Measurements from ENCODE around the gene LARP1. TPM values are rescaled to one million over a fixed set of nuclear protein-coding genes. Genes with fewer than 3 reads are reported as not detected.
"Not testable (repeated sequence)": the region's sequence is repeated elsewhere in the genome, so short reads cannot be mapped to it uniquely, and the experiment has no call there.

The LARP1 gene
- total RNA-seq, 1 experiment from 2014 or later: 76.9 TPM

DNA sequence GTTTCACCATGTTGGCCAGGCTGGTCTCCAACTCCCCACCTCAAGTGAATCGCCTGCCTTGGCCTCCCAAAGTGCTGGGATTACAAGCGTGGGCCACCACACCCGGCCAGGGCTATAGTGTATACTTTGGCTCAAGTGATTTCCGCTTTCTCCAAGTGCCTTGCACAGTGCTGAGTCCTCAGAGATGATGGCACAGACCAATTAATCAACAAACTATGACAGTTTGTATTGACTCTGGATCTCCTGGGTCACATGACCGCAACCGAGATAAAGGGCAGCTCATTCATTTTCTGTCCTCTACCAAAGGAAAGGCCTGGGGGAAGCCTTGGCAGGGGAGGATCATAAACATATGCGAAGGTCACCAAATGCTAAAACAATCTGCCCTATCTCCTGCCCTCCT lies 11.4 kb upstream of the LARP1 start:
- no peak overlapping the region for H3K4me3 ChIP-seq
- H3K9me3 ChIP-seq (replicated peaks): no peaks in the 10 kb centered on the region
- no peaks in the 10 kb centered on the region for H3K4me1 ChIP-seq (replicated peaks)
- no peaks in the 10 kb centered on the region for H3K36me3 ChIP-seq
- no peaks in the 10 kb centered on the region for H3K27me3 ChIP-seq (replicated peaks)
- H3K27ac ChIP-seq: no peak overlapping the region
- no peak for DNase-seq (ENCODE audit: low read depth in 1 of 2, low spot score in 2 of 2)

DNA sequence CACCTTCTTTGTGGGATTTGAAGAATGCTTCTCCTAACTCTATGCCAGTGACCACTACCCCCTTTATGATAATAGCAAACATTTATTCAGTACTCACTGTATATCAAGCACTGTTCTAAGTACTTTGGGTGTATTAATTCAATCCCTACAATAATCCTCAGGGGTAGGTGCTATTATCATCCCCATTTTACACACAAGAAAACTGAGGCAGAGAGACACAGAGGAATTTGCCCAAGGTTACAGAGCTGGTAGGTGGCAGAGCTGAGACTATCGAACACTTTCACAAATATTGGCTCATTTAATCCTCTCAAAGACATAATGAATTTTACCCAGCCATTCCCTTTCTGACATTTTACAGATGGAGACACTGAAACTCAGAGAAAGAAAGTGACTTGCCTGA lies 9.8 kb upstream of the LARP1 start:
- Histone ChIP-seq H3K27me3 (replicated peaks) (no peaks in the 10 kb centered on the region), H3K27ac (no peak overlapping the region), H3K4me3 (no peak overlapping the region), H3K4me1 (replicated peaks) (no peaks in the 10 kb centered on the region), H3K36me3 (no peaks in the 10 kb centered on the region), H3K9me3 (replicated peaks) (no peaks in the 10 kb centered on the region)
- DNase-seq (ENCODE audit: low read depth in 1 of 2, low spot score in 2 of 2): no peak

DNA sequence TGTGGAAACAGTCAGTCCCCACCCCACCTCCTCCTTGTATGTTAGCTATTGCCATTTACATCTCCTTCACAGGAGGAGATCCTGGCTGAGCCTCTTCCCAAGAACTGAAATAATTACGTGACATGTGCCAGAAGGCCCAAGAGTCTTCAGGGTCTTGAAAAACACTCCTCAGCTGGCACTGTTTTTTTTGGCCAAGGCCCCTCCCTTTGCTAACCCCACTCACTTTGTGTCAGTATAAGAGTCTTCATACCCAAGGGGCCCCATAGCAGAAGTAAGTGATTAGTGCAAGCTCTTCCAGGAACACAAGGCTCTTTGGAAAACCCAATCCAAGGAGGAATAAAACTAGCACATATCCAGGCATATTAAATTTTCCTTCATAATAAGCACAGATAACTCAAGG lies 5.7 kb upstream of the LARP1 start:
- Histone ChIP-seq H3K4me1 (replicated peaks) (peaks cover 12% of the 10 kb centered on the region), H3K27ac (no peak overlapping the region), H3K27me3 (replicated peaks) (no peaks in the 10 kb centered on the region), H3K36me3 (no peaks in the 10 kb centered on the region), H3K9me3 (replicated peaks) (no peaks in the 10 kb centered on the region), H3K4me3 (no peak overlapping the region)
- DNase-seq (ENCODE audit: low read depth in 1 of 2, low spot score in 2 of 2): no peak

DNA sequence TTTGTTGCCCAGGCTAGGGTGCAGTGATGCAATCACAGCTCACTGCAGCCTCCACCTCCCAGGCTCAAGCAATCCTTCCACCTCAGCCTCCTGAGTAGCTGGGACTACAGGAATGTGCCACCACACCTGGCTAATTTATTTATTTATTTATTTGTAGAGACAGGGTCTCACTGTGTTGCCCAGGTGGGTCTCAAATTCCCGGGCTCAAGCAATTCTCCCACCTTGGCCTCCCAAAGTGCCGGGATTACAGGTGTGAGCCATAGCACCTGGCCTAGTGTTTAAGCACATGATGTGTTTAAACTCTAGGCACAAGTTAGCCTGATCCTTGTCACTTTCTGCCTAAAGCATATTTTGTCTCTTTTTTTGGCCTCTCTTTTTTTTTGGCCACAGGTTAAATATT lies 4.5 kb upstream of the LARP1 start:
- peaks cover 15% of the 10 kb centered on the region for H3K4me1 ChIP-seq (replicated peaks)
- not testable (repeated sequence) for H3K9me3 ChIP-seq (replicated peaks); H3K27me3 ChIP-seq (replicated peaks); DNase-seq (ENCODE audit: low read depth in 1 of 2, low spot score in 2 of 2); H3K36me3 ChIP-seq; H3K4me3 ChIP-seq; H3K27ac ChIP-seq

DNA sequence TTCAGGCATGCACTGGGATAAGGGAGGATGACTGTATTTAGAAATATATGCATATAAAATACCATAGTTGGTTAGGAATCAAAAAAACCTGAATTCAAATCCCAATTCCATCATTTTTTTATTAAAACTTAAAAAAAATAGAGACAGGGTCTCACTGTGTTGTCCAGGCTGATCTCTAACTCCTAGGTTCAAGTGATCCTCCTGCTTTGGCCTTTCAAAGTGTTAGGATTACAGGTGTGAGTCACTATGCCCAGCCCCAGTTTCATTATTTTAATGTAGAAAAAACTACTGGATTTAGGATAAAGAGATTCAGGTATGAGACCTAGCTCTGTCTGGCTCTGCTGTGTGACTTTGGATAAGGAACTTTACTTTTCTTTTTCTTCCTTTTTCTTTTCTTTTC lies 3.3 kb upstream of the LARP1 start:
- no peaks in the 10 kb centered on the region for H3K27me3 ChIP-seq (replicated peaks)
- H3K36me3 ChIP-seq: peaks cover 13% of the 10 kb centered on the region
- DNase-seq (ENCODE audit: low read depth in 1 of 2, low spot score in 2 of 2): no peak
- no peak overlapping the region for H3K4me3 ChIP-seq
- peaks cover 15% of the 10 kb centered on the region for H3K4me1 ChIP-seq (replicated peaks)
- H3K27ac ChIP-seq: no peak overlapping the region
- H3K9me3 ChIP-seq (replicated peaks): 0 out of 2 replicates have a peak, but pooled peaks cover 2% of the 10 kb centered on the region

DNA sequence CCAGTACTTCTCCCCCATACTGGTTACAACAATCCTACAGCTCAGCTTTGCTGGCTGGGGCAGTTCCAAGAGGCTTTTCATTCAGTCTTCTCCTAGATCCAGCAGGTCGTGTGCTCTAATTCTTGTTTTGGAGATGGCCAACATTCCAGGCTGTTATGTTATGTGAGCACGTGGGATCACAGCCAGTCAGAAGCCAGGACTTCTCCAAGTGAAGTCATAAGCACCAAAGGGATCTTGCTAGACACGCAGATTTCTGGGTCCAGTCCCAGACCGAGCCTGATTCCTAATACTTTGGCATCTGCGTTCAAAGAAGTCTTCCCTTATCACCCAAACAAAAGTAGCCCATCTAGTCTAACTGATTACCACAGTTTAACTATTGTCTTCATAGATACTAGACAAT lies 1.4 kb upstream of the LARP1 start:
- Histone ChIP-seq H3K4me3 (peak overlapping the region; percentile 96; the same call in 1 of the 2 replicates), H3K27ac (peak overlapping the region; percentile 86), H3K9me3 (replicated peaks) (0 out of 2 replicates have a peak, but pooled peaks cover 2% of the 10 kb centered on the region), H3K27me3 (replicated peaks) (no peaks in the 10 kb centered on the region), H3K36me3 (peaks cover 13% of the 10 kb centered on the region), H3K4me1 (replicated peaks) (peaks cover 30% of the 10 kb centered on the region)
- DNase-seq (ENCODE audit: low read depth in 1 of 2, low spot score in 2 of 2): peak in 1 of 2 experiments; percentile 37

DNA sequence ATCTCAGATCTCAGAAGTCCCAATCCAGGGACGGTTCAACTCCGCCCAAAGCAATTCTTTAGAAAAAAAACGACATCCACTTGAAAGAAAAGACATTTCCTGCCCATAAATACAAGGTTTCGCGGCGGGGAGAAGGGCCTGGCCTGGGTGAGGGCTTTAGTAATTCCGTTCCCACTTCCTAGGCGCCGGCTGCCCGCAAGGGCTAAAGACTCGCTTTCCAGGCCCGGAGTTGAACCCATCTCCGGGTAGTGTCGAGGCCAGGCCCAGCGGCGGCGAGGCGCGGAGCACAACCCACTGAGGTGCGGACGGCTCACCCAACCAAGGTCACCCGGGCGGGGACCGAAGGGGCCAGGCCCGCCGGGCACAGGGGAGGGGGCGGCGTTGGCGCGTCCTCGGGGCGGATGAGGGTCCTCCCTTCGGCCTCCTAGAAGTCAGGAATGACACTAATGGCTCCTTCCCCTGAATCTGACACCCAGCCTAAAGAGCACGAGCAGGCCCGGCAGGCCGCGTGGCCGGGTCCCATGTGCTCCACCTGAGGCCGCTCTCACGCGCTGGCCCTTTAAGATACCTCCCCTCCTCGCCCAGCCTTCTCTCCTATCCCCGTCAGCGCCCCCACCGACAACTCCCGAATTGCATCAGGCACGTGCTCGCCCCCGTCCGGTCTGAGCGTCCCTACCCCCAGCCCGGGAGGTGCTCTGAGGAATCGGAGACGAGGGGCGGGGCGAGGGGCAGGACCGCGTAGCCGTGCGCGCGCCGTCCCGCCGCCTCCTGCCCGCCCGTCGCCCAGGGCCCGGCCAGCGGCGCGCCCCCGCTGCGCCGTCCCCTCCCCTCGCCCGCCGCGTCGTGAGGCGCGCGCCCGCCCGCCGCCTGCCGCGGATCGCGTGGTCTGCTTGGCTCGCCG lies 467 bp upstream of the LARP1 start:
- peak overlapping the region; percentile 96 for H3K4me3 ChIP-seq
- DNase-seq (ENCODE audit: low read depth in 1 of 2, low spot score in 2 of 2): peak; percentile 100
- H3K36me3 ChIP-seq: peaks cover 15% of the 10 kb centered on the region
- 0 out of 2 replicates have a peak, but pooled peaks cover 2% of the 10 kb centered on the region for H3K9me3 ChIP-seq (replicated peaks)
- peaks cover 34% of the 10 kb centered on the region for H3K4me1 ChIP-seq (replicated peaks)
- H3K27me3 ChIP-seq (replicated peaks): no peaks in the 10 kb centered on the region
- H3K27ac ChIP-seq: peak overlapping the region; percentile 86

DNA sequence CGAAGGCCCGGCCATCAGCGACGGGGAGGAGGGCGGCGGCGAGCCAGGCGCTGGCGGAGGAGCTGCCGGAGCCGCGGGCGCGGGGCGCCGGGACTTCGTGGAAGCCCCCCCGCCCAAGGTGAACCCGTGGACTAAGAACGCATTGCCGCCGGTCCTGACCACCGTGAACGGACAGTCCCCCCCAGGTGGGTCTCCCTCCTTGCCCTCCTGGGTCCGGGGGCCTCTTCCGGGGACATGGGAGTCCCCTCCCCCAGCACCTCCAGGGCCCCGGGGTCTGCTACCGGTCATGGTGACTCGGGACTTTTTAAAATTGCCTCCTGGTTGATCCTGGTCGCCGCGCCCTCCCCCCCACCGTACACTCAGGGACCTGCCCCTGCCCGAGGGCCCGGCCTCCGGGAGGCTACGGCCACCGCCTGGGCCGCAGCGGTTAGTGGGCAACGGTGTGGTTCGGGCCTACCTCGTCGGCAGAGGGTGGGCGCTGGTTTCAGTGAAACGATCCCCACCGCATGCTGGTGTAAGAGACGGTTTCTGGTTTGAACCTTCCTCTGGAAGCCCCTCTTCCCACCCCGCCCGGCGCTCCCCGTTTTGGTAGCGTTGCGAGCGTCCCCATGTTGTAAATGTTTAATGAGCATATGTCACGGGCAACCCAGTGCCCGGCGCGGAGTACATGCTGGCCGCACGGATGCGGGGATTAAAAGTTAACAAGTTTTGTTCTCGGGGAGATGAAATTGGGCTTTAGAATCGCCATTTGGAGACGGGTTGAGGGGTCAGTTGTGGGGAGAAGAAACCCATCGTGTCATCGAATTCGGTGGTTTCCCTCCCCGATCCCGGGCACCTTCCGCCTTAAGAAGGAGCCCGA lies 1.1 kb downstream of the LARP1 start:
- 0 out of 2 replicates have a peak, but pooled peaks cover 2% of the 10 kb centered on the region for H3K9me3 ChIP-seq (replicated peaks)
- peaks cover 34% of the 10 kb centered on the region for H3K4me1 ChIP-seq (replicated peaks)
- H3K4me3 ChIP-seq: peak overlapping the region; percentile 96
- peaks cover 17% of the 10 kb centered on the region for H3K36me3 ChIP-seq
- H3K27ac ChIP-seq: peak overlapping the region; percentile 72
- no peaks in the 10 kb centered on the region for H3K27me3 ChIP-seq (replicated peaks)
- peak; percentile 62 to 71 for DNase-seq (ENCODE audit: low read depth in 1 of 2, low spot score in 2 of 2)

DNA sequence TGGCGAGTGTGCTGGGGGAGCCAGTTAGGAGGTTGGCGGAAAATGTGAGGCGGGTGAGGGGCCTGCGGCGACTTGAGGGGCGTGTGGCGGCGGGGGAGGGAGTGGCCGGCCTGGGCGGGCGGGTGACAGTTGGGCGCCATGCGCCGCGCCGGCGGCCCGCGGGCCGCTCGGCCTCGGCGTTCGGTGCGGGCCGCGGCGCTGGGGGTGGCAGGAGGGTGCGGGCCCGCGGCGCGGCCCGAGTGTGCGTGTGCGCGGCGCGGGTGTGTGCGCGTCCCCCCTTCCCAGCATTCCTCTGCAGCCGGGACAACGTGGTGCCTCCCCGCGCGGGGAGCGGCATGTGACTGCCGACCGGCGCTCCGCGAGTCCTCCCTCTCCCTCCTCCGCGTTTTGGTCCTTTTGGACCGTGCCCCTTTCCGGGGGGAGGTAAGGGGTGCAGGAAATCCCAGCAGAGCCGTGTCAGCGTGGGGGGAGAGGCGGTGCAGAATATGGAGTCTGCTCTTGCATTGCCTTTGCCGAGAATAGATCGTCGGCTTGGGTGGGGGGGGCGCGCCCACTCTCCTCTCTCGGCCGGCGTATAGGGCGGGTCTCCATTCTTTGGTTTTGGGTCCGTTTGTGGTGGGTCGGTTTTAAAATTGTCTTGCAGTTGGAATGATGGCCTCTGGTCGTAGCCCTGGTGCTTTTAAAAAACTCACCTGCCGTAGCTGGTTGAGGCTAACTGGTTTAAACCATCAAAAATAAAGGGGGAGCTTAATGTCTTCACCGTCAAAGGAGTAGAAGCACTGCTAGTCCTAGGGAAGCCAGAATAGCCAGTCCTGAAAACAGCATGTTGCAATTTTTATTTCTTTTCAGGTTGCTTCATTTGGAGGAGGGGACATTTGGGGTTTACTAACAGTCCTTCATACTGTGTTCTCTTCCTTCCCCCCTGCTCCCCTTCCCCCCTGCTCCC lies 2.0 kb downstream of the LARP1 start:
- Histone ChIP-seq H3K4me3 (peak overlapping the region; percentile 96), H3K4me1 (replicated peaks) (peaks cover 34% of the 10 kb centered on the region), H3K9me3 (replicated peaks) (0 out of 2 replicates have a peak, but pooled peaks cover 2% of the 10 kb centered on the region), H3K27ac (peak overlapping the region; percentile 72), H3K27me3 (replicated peaks) (no peaks in the 10 kb centered on the region), H3K36me3 (peaks cover 24% of the 10 kb centered on the region)
- peak; percentile 60 to 73 for DNase-seq (ENCODE audit: low read depth in 1 of 2, low spot score in 2 of 2)

DNA sequence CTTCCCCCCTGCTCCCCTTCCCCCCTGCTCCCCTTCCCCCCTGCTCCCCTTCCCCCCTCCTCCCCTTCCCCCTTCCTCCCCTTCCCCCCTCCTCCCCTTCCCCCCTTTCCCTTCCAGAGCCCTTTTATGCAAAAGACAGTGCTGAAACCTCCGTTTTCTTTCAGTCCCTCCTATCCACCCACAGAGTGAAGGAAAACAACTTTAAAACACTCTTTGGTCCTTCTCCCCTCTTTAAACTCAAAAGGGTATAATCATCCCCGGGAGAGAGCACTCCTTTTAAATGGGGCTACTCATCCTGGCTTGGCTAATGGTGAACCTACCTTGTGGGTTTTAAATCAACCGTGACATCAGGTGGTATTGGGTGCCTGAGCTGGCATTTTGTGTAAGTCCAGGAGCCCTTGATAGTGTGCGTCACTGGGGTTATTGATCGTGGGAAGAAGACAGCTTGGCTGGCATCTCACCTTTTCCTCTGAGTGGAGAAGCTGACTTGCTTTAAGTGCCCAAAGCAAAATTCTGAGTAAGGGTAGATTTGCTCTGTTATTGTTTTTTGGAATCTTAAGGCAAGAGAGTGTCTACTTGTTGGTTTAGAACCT lies 2.7 kb downstream of the LARP1 start:
- peaks cover 24% of the 10 kb centered on the region for H3K36me3 ChIP-seq
- H3K27ac ChIP-seq: no peak overlapping the region
- H3K9me3 ChIP-seq (replicated peaks): 0 out of 2 replicates have a peak, but pooled peaks cover 2% of the 10 kb centered on the region
- H3K4me1 ChIP-seq (replicated peaks): peaks cover 34% of the 10 kb centered on the region
- no peak for DNase-seq (ENCODE audit: low read depth in 1 of 2, low spot score in 2 of 2)
- H3K4me3 ChIP-seq: peak overlapping the region; percentile 5
- no peaks in the 10 kb centered on the region for H3K27me3 ChIP-seq (replicated peaks)

DNA sequence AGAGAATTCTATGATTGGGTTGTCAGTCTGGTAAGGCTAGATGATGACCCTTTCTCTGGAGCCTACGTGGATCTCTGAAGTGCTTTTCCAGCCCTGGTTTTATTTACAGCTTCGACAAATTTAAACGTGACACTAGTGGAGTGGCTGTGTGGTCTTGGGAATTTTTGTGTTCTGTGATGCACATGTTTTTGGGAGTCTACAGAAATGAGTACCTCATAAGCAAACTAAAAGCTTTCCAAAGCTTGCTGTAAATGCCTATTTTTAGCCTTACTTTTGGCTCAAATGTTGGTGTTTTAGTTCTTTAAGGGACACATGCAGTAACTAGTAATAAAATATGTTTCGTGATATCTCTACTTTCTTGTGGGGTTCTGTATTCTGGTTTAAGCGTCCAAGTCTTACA lies 3.3 kb downstream of the LARP1 start:
- DNase-seq (ENCODE audit: low read depth in 1 of 2, low spot score in 2 of 2): no peak
- Histone ChIP-seq H3K4me1 (replicated peaks) (peaks cover 32% of the 10 kb centered on the region), H3K27ac (no peak overlapping the region), H3K9me3 (replicated peaks) (0 out of 2 replicates have a peak, but pooled peaks cover 2% of the 10 kb centered on the region), H3K27me3 (replicated peaks) (no peaks in the 10 kb centered on the region), H3K36me3 (peaks cover 29% of the 10 kb centered on the region), H3K4me3 (peak overlapping the region; percentile 5)

DNA sequence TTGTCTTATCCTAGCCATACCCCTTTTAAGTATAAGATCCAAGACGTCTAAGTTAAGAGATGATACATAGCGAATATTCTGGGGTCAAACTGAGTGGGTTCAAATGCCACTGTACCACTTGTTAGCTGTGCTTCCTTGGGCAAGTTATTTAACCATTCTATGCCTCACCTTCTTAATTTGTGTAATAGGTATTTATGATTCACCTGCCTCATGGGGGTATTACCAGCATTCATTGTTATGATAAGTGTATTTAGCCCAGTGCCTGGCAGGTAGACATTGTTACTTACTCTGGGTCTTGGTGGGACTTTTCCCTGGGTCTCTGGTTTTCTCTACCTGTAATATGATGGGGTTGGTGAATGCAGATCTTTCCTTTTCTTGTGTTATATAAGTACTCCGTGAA lies 3.8 kb downstream of the LARP1 start:
- no peaks in the 10 kb centered on the region for H3K27me3 ChIP-seq (replicated peaks)
- H3K9me3 ChIP-seq (replicated peaks): 0 out of 2 replicates have a peak, but pooled peaks cover 2% of the 10 kb centered on the region
- H3K27ac ChIP-seq: no peak overlapping the region
- H3K36me3 ChIP-seq: peaks cover 30% of the 10 kb centered on the region
- no peak for DNase-seq (ENCODE audit: low read depth in 1 of 2, low spot score in 2 of 2)
- peaks cover 27% of the 10 kb centered on the region for H3K4me1 ChIP-seq (replicated peaks)
- no peak overlapping the region for H3K4me3 ChIP-seq
